ENCODE measurements around the gene PIAS4. TPM values are rescaled to one million over a fixed set of nuclear protein-coding genes. Genes with fewer than 3 reads are reported as not detected.

The PIAS4 gene
- total and polyA plus RNA-seq, 9 of the 15 experiments (the other 6 are each of a cell fraction or from before 2014, with no cell fraction given) = 0.27 to 34.9 (median 14.4) TPM

GRCh38 chr19:3983936-3984583 lies 23.5 kb upstream of the PIAS4 start (continued):
- TF ChIP-seq KAT7 (CRISPR knock-in tag; IDR thresholded peaks at IDR 0.05; ENCODE audit: borderline replicate concordance) (no peak; the same call in 1 of the 2 replicates), HNRNPLL (IDR thresholded peaks at IDR 0.05; ENCODE audit: low read depth, low read length, poor library complexity, severe bottlenecking) (no peak), ARID1B (IDR thresholded peaks at IDR 0.05) (no peak), TGIF2 (CRISPR knock-in tag; IDR thresholded peaks at IDR 0.05) (no peak), POLR2G (IDR thresholded peaks at IDR 0.05; ENCODE audit: low read depth, low read length) (peak; percentile 86), ELK1 (CRISPR knock-in tag; IDR thresholded peaks at IDR 0.05) (0 out of 2 replicates have a peak, but pooled peaks have one; percentile 19), PML (IDR thresholded peaks at IDR 0.05; ENCODE audit: low read length) (no peak), ATF7 (IDR thresholded peaks at IDR 0.05) (no peak), SMARCA5 (IDR thresholded peaks at IDR 0.05) (no peak), RB1 (IDR thresholded peaks at IDR 0.05; ENCODE audit: low read depth) (0 out of 2 replicates have a peak, but pooled peaks have one; percentile 11), ZBTB5 (IDR thresholded peaks at IDR 0.05) (no peak), NR0B1 (IDR thresholded peaks at IDR 0.05; ENCODE audit: partially characterized antibody) (no peak), RBFOX2 (IDR thresholded peaks at IDR 0.05; ENCODE audit: low read depth, low read length) (peak; percentile 86), ZNF3 (CRISPR knock-in tag; IDR thresholded peaks at IDR 0.05) (no peak), PREB (CRISPR knock-in tag; IDR thresholded peaks at IDR 0.05) (no peak), ASH1L (IDR thresholded peaks at IDR 0.05; ENCODE audit: borderline replicate concordance, low read depth, partially characterized antibody) (no peak), FOXK2 (conservative IDR thresholded peaks at IDR 0.05 in 1 of 2, IDR thresholded peaks at IDR 0.05 in 1 of 2; ENCODE audit: low read depth in 2 of 2) (peak in 1 of 2 experiments; percentile 28; a peak in 1 of 4 replicates), EGR1 (conservative IDR thresholded peaks at IDR 0.05) (no peak), EZH2 (IDR thresholded peaks at IDR 0.05; ENCODE audit: borderline replicate concordance, low read depth, low read length) (no peak), BRF1 (IDR thresholded peaks at IDR 0.05; ENCODE audit: borderline replicate concordance, extremely low read depth, insufficient read length) (no peak), HMG20B (CRISPR knock-in tag; IDR thresholded peaks at IDR 0.05) (no peak)
